ENCODE measurements around the gene CREBBP. TPM values are rescaled to one million over a fixed set of nuclear protein-coding genes. Genes with fewer than 3 reads are reported as not detected.

CREBBP gene
- total and polyA plus RNA-seq, 2 donors (not counting 3 experiments of a cell fraction or from before 2014, with no cell fraction given): 13.8 to 72.7 TPM

GRCh38 chr16:3842994-3843393, 37.5 kb downstream of the CREBBP start:
- intact Hi-C loops (cut with micrococcal nuclease): no loop called here
- Histone ChIP-seq H3K9ac (replicated peaks; ENCODE audit: extremely low read depth, insufficient read depth, low read length) (no peak overlapping the region), H3K9me3 (replicated peaks; ENCODE audit: control insufficient read depth, insufficient read depth, low read length) (no peaks in the 10 kb centered on the region), H3K4me3 (replicated peaks in 1 of 3; ENCODE audit: insufficient read depth in 1 of 3, low read depth in 1 of 3, low read length in 3 of 3) (no peak overlapping the region), H3K36me3 (ENCODE audit: control insufficient read depth in 2 of 2, extremely low read depth in 1 of 2, insufficient read depth in 2 of 2, low read length in 2 of 2) (no peaks in the 10 kb centered on the region), H3K27me3 (ENCODE audit: control insufficient read depth in 2 of 2, insufficient read depth in 2 of 2, low read length in 2 of 2) (no peaks in the 10 kb centered on the region), H3K79me2 (ENCODE audit: control insufficient read depth, insufficient read depth, low read length) (peaks cover 91% of the 10 kb centered on the region), H3K27ac (ENCODE audit: insufficient read depth, low read depth, low read length) (no peak overlapping the region), H3K4me2 (ENCODE audit: insufficient read depth, low read length) (no peak overlapping the region), H3K9me1 (replicated peaks; ENCODE audit: control insufficient read depth, extremely low read depth, insufficient read depth, low read length) (no peaks in the 10 kb centered on the region), H2AFZ (ENCODE audit: low read depth, low read length) (no peak overlapping the region), H3K4me1 (ENCODE audit: control insufficient read depth, extremely low read depth, insufficient read depth, low read length) (no peaks in the 10 kb centered on the region), H4K20me1 (replicated peaks; ENCODE audit: control insufficient read depth, extremely low read depth, insufficient read depth, low read length) (peaks cover 24% of the 10 kb centered on the region)
- dilution Hi-C loops (cut with MboI; ENCODE audit: extremely low pct_ligation_motif_present, low sequenced_read_pairs): no loop called here
- ChIA-PET CTCF (no interaction called here), POLR2A (no interaction called here)
- no TSS peak for BruUV-seq (replicated peaks)
- no peak for FAIRE-seq
- TF ChIP-seq GATA2 (IDR thresholded peaks at IDR 0.05; ENCODE audit: insufficient read depth, insufficient read length, low read depth, low read length) (no peak), FOS (IDR thresholded peaks at IDR 0.05; ENCODE audit: borderline replicate concordance, insufficient read depth, low read length) (no peak), EZH2 (IDR thresholded peaks at IDR 0.05; ENCODE audit: borderline replicate concordance, low read depth, low read length, severe bottlenecking) (no peak), JUN (IDR thresholded peaks at IDR 0.05; ENCODE audit: borderline replicate concordance, insufficient read depth, insufficient read length, low read depth) (no peak), MYC (IDR thresholded peaks at IDR 0.05; ENCODE audit: low read depth, low read length) (no peak), POLR2A (IDR thresholded peaks at IDR 0.05; ENCODE audit: low read depth, low read length) (no peak)
- TF ChIP-seq, protein P1, sequence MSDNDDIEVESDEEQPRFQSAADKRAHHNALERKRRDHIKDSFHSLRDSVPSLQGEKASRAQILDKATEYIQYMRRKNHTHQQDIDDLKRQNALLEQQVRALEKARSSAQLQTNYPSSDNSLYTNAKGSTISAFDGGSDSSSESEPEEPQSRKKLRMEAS (IDR thresholded peaks at IDR 0.05; ENCODE audit: insufficient read depth, insufficient read length): no peak
- TF ChIP-seq, protein P2, sequence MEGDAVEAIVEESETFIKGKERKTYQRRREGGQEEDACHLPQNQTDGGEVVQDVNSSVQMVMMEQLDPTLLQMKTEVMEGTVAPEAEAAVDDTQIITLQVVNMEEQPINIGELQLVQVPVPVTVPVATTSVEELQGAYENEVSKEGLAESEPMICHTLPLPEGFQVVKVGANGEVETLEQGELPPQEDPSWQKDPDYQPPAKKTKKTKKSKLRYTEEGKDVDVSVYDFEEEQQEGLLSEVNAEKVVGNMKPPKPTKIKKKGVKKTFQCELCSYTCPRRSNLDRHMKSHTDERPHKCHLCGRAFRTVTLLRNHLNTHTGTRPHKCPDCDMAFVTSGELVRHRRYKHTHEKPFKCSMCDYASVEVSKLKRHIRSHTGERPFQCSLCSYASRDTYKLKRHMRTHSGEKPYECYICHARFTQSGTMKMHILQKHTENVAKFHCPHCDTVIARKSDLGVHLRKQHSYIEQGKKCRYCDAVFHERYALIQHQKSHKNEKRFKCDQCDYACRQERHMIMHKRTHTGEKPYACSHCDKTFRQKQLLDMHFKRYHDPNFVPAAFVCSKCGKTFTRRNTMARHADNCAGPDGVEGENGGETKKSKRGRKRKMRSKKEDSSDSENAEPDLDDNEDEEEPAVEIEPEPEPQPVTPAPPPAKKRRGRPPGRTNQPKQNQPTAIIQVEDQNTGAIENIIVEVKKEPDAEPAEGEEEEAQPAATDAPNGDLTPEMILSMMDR (IDR thresholded peaks at IDR 0.05; ENCODE audit: extremely low read depth in 1 of 2, insufficient read depth in 1 of 2, low read depth in 1 of 2, low read length in 2 of 2): no peak
- DNase-seq (ENCODE audit: low read depth, low spot score): no peak

All from endothelial cell of umbilical vein (primary cell).